Endometrium (tissue), 2 donors: ENCODE data around the gene KCNJ1.

ENCODE experiments used
- FAIRE-seq: peaks from 2 replicates; lab custom pipeline; 2012; peaks lifted over from hg19 to GRCh38; lab: Jason Lieb, UNC
- donor health status: control.
- donor health status: control.

KCNJ1 gene

GRCh38 chr11:128901653-128902514, 34.8 kb upstream of the KCNJ1 start:
- no peak for FAIRE-seq

GRCh38 chr11:128900468-128900867, 33.4 kb upstream of the KCNJ1 start:
- FAIRE-seq, result no peak

GRCh38 chr11:128898580-128899344, 31.7 kb upstream of the KCNJ1 start:
- no peak for FAIRE-seq

GRCh38 chr11:128897826-128898225, 30.7 kb upstream of the KCNJ1 start:
- FAIRE-seq, result no peak

GRCh38 chr11:128896356-128896755, 29.3 kb upstream of the KCNJ1 start:
- FAIRE-seq, result no peak

GRCh38 chr11:128895526-128895925, 28.4 kb upstream of the KCNJ1 start:
- FAIRE-seq, result no peak

GRCh38 chr11:128894685-128895084, 27.6 kb upstream of the KCNJ1 start:
- no peak for FAIRE-seq

- FAIRE-seq, result no peak
Measured at GRCh38 chr11:128894286-128894681, 27.2 kb upstream of the KCNJ1 start.

GRCh38 chr11:128893578-128894285, 26.6 kb upstream of the KCNJ1 start:
- FAIRE-seq, result no peak

GRCh38 chr11:128892866-128893565, 25.9 kb upstream of the KCNJ1 start:
- FAIRE-seq, result no peak

GRCh38 chr11:128891913-128892398, 24.9 kb upstream of the KCNJ1 start:
- FAIRE-seq, result no peak

GRCh38 chr11:128890543-128891368, 23.7 kb upstream of the KCNJ1 start, which contains the start of gene KCNJ5:
TSS of gene KCNJ5 (plus strand) at chr11:128891356. CDS start at chr11:128911274, 19,918 bp downstream.
- no peak for FAIRE-seq

- FAIRE-seq, result no peak
Measured at GRCh38 chr11:128890216-128890542, 23.1 kb upstream of the KCNJ1 start.

- FAIRE-seq, result no peak
Measured at GRCh38 chr11:128889657-128890213, 22.6 kb upstream of the KCNJ1 start.

GRCh38 chr11:128888034-128888985, 21.2 kb upstream of the KCNJ1 start:
- no peak for FAIRE-seq

- FAIRE-seq, result no peak
Measured at GRCh38 chr11:128886406-128887124, 19.5 kb upstream of the KCNJ1 start.

- peak; percentile 41 for FAIRE-seq
Measured at GRCh38 chr11:128884703-128885338, 17.7 kb upstream of the KCNJ1 start.

- FAIRE-seq, result no peak
Measured at GRCh38 chr11:128884054-128884453, 17.0 kb upstream of the KCNJ1 start.
